GM19438 (cell line): Measurements from ENCODE around the gene VPS25.
A peak's percentile ranks its signal among the peaks of the same experiment; 100 is the strongest.

Source experiments
- ATAC-seq: cut with Tn5 transposase; IDR thresholded peaks from one replicate; pipeline ENCODE4 v1.9.1; 2021; ENCODE audit warnings: low read depth; ENCODE audit not compliant: unreplicated experiment

The VPS25 gene

GRCh38 chr17:42792545-42792944 is 19.3 kb downstream of the VPS25 start:
- no peak for ATAC-seq

- ATAC-seq, result no peak
Measured at GRCh38 chr17:42795061-42795460, 21.8 kb downstream of the VPS25 start.

GRCh38 chr17:42795465-42795864 is 22.2 kb downstream of the VPS25 start:
- ATAC-seq, result no peak

GRCh38 chr17:42796066-42796758 is 23.0 kb downstream of the VPS25 start:
- no peak for ATAC-seq

GRCh38 chr17:42797067-42798007 is 24.1 kb downstream of the VPS25 start:
- no peak for ATAC-seq

GRCh38 chr17:42798011-42798382 is 24.7 kb downstream of the VPS25 start:
- ATAC-seq, result no peak

- ATAC-seq, result peak; percentile 74
Measured at GRCh38 chr17:42798383-42799380, 25.4 kb downstream of the VPS25 start, which contains the start of the genes CNTD1 and COA3. Gene CNTD1 (plus strand): TSS chr17:42798861. CDS start chr17:42799068, 207 bp downstream. Gene COA3 (minus strand): TSS chr17:42798704. CDS start chr17:42798681, 23 bp downstream.

- no peak for ATAC-seq
Measured at GRCh38 chr17:42803074-42803883, 30.0 kb downstream of the VPS25 start.

GRCh38 chr17:42804918-42805367 is 31.7 kb downstream of the VPS25 start:
- ATAC-seq, result no peak

GRCh38 chr17:42806249-42806648 is 33.0 kb downstream of the VPS25 start:
- no peak for ATAC-seq

- no peak for ATAC-seq
Measured at GRCh38 chr17:42809250-42809649, 36.0 kb downstream of the VPS25 start.

GRCh38 chr17:42814633-42815399 is 41.6 kb downstream of the VPS25 start:
- no peak for ATAC-seq

GRCh38 chr17:42817866-42818265 is 44.6 kb downstream of the VPS25 start:
- ATAC-seq, result no peak

- no peak for ATAC-seq
Measured at GRCh38 chr17:42818379-42818778, 45.1 kb downstream of the VPS25 start.

- ATAC-seq, result no peak
Measured at GRCh38 chr17:42819939-42820535, 46.8 kb downstream of the VPS25 start.

- ATAC-seq, result no peak
Measured at GRCh38 chr17:42821176-42821575, 47.9 kb downstream of the VPS25 start.

GRCh38 chr17:42827472-42827871 is 54.2 kb downstream of the VPS25 start:
- ATAC-seq, result no peak
